ENCODE measurements around the gene DCAF4L1. TPM values are rescaled to one million over a fixed set of nuclear protein-coding genes. Genes with fewer than 3 reads are reported as not detected.

Gene DCAF4L1
- total and polyA plus RNA-seq, 12 donors, result 0.04 to 1.00 (median 0.23) TPM; not detected in 3

GRCh38 chr4:41991916-41992767 lies 10.6 kb downstream of the DCAF4L1 start:
- TF ChIP-seq POLR2A (IDR thresholded peaks at IDR 0.05) (no peak), CTCF (IDR thresholded peaks at IDR 0.05) (no peak)
- no peak for DNase-seq
- Histone ChIP-seq H3K4me1 (replicated peaks in 1 of 2) (peaks cover 12 to 27% of the 10 kb centered on the region in 2 donors), H3K9me3 (replicated peaks in 1 of 3) (no peaks in the 10 kb centered on the region), H3K27ac (no peak overlapping the region), H3K4me3 (no peak overlapping the region), H3K36me3 (replicated peaks in 1 of 2) (no peaks in the 10 kb centered on the region), H3K27me3 (no peaks in the 10 kb centered on the region)
- 87 to 91% (median 89%) methylated on average over 10 of the region's 10 CpGs for WGBS, 4 donors
- intact Hi-C loops (cut with DNase I), result no loop called here

GRCh38 chr4:41992967-41993857 lies 11.7 kb downstream of the DCAF4L1 start:
- no peaks in the 10 kb centered on the region for H3K27me3 ChIP-seq
- intact Hi-C loops (cut with DNase I), result no loop called here
- H3K27ac ChIP-seq, result no peak overlapping the region
- no peak overlapping the region for H3K4me3 ChIP-seq
- no peaks in the 10 kb centered on the region for H3K9me3 ChIP-seq (replicated peaks in 1 of 3)
- H3K36me3 ChIP-seq (replicated peaks in 1 of 2), result no peaks in the 10 kb centered on the region
- H3K4me1 ChIP-seq (replicated peaks in 1 of 2), result peaks cover 12 to 27% of the 10 kb centered on the region in 2 donors
- TF ChIP-seq POLR2A (IDR thresholded peaks at IDR 0.05) (no peak), CTCF (IDR thresholded peaks at IDR 0.05) (no peak)
- DNase-seq, result no peak
- 84 to 87% (median 86%) methylated on average over 4 of the region's 4 CpGs for WGBS, 4 donors

- DNase-seq, result no peak
- peaks cover 11 to 28% of the 10 kb centered on the region in 2 donors for H3K4me1 ChIP-seq (replicated peaks in 1 of 2)
- no peak overlapping the region for H3K27ac ChIP-seq
- H3K27me3 ChIP-seq, result no peaks in the 10 kb centered on the region
- WGBS, 4 donors, result 90 to 92% (median 90%) methylated on average over 3 of the region's 3 CpGs
- no peaks in the 10 kb centered on the region for H3K36me3 ChIP-seq (replicated peaks in 1 of 2)
- TF ChIP-seq CTCF (IDR thresholded peaks at IDR 0.05) (no peak), POLR2A (IDR thresholded peaks at IDR 0.05) (no peak)
- intact Hi-C loops (cut with DNase I), result no loop called here
- no peaks in the 10 kb centered on the region for H3K9me3 ChIP-seq (replicated peaks in 1 of 3)
- no peak overlapping the region for H3K4me3 ChIP-seq
These were observed 13.0 kb downstream of the DCAF4L1 start for GRCh38 chr4:41994461-41994985.

- intact Hi-C loops (cut with DNase I), result no loop called here
These were observed 16.5 kb downstream of the DCAF4L1 start for GRCh38 chr4:41998019-41998418.

More at GRCh38 chr4:41998019-41998418, 16.5 kb downstream of the DCAF4L1 start:
- no peaks in the 10 kb centered on the region for H3K27me3 ChIP-seq
- no peaks in the 10 kb centered on the region for H3K9me3 ChIP-seq (replicated peaks in 1 of 3)
- H3K4me3 ChIP-seq, result no peak overlapping the region
- H3K27ac ChIP-seq, result no peak overlapping the region
- TF ChIP-seq POLR2A (IDR thresholded peaks at IDR 0.05) (no peak), CTCF (IDR thresholded peaks at IDR 0.05) (no peak)
- no peaks in the 10 kb centered on the region for H3K36me3 ChIP-seq (replicated peaks in 1 of 2)
- WGBS, 4 donors, result 92 to 99% (median 97%) methylated on average over 3 of the region's 3 CpGs
- peaks cover 0 to 17% of the 10 kb centered on the region in 2 donors for H3K4me1 ChIP-seq (replicated peaks in 1 of 2)
- no peak for DNase-seq
